NCI-H1105 (cell line): Measurements from ENCODE around the gene PDIA4.
"Not testable (repeated sequence)": the region's sequence is repeated elsewhere in the genome, so short reads cannot be mapped to it uniquely, and the experiment has no call there.

ENCODE experiments used
- DNase-seq: peaks from one replicate; lab custom pipeline; 2025; lab: John Stamatoyannopoulos, UW

Gene PDIA4

DNA sequence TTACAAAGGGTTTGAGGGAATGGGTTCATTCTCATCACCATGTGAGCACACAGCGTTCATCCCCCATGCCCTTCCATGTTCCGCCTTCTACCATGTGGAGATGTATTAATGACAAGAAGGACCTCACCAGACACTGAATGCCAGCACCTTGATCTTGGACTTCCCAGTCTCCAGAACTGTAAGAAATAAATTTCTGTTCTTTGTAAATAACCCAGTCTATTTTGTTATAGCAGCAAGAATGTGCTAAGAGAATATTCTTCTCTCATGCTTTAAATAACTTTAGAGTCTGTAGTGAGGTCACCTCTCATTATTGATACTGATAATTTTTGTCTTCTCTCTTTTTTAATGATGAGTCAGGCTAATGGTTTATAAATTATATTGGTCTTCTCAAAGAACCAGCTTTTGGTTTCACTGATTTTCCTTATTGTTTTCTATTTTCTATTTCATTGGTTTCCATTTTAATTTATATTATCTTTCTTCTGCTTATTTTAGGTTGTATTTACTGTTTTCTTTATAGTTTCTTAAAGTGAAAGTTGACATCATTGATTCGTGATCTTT is 3.1 kb upstream of the PDIA4 start:
- DNase-seq: no peak

DNA sequence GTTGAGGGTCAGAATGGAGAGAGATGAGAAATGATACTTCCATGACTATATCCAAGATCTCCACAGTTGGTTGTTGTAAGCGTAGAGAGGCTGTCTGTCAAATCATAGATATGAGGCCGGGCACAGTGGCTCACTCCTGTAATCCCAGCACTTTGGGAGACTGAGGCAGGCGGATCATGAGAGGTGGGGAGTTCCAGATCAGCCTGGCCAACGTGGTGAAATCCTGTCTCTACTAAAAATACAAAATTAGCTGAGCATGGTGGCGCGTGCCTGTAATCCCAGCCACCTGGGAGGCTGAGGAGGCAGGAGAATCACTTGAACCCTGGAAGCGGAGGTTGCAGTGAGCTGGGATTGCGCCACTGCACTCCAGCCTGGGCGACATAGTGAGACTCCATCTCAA is 2.1 kb upstream of the PDIA4 start:
- not testable (repeated sequence) for DNase-seq

DNA sequence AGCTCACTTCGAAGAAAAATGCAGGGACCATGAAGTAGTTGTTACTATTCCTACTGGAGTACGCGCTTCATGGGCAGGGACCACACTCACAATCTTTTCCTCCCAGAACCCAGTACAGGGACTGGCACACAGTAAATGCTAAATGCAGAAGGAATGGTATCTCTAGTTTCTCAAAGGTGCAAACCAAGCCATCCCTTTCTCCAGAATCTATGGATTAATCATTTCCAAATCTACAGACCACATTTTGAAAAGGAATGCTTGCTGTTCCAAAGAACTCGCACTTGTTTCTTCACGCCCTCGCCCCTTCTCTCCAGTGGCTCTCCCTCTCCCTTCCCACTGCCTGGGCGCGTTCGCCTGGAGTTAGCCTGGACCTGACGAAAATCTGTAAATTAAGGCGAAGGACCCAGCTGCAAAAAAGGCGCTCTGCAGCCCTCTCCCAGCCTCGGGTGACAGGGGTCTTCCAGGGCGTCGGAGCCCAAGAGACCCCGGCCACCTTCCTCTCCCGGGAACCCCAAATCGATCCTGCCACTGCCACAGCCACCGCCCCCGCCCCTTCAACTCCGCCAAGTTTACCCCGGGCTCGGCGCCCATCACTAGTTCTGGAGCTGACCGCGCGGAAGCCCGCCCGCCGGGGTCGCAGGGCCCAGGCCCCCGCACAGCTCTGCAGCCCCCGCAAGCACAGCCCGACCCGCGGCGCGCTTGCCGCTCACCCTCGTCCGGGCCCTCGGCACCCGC is 527 bp downstream of the PDIA4 start:
- DNase-seq: no peak

DNA sequence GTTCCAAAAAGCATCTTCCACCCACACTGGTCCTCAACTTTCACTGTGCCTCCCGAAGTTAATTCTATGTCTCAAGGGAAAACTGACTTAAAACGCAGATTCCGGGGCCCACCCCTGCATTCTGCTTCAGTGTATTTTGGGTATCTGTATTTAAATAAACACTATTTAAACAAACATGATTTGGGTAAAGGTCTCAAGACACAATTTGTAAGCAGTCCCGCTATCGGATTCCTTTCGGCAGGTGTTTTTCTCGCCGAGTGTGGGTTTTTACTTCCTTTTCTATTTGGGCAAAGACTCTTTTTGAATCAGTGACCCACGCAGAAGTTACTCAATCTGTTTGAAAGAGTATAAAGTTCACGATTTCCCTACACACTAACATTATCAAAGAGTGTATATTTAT is 1.2 kb downstream of the PDIA4 start:
- DNase-seq: no peak

DNA sequence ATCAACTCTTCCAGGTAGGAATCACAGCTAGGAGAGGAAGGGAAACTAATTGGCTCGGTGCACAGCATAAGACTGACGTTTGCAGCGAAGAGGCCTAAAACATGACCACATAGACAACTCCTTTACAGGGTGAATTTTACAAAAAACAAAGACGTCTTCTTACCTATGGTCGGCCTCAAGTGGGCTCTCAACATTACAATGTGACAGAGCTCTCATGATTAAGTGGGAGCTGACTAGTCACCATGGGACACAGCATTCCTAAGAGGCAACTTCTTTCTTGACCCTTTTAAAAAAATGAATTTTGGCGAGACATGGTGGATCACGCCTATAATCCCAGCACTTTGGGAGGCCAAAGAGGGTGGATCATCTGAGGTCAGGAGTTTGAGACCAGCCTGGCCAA is 4.6 kb downstream of the PDIA4 start:
- DNase-seq: no peak

DNA sequence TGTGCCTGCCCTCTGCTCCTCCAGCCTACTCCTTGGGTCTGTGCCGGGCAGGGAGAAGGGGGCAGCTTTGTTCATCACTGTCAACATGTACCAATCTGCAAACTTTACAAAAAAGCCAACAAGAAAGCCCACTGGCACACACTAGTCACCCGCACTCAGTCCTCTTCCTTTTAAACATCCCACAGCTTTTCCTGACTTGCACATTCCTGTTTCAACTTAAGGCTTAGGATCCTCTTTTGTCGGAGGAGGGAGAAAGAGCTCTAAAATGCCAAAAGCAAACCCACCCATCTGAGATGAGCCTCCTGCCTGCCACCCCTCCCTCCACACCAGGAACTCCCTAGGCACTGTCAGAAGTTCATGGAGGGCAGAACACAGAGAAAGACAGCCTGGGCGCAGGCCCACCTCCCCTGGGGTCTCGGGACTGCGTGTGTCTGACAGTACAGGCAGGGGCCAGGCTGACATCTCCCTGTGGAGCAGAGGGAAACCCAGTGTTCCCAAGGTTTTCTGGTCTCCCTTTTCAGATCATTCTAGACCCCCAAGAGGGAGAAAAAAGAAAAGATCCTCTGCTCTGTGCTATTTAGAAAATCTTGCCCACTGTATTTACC is 5.4 kb downstream of the PDIA4 start:
- no peak for DNase-seq

DNA sequence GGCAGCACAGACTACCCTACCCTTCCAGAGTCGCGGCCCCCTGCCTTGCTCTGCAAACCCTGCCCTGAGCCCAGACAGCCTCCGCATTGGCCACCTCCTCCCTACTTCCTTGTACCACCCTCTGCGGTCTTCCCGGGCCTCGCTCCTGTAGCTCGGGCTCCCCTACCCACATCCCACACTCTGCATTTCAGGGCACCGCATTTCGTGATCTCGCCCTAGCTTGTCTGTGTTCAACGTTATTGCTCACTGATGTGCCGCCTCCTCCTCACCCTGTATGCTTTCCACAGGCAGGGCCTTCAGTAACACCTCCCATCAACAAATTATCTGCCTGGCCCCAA is 6.6 kb downstream of the PDIA4 start:
- no peak for DNase-seq

DNA sequence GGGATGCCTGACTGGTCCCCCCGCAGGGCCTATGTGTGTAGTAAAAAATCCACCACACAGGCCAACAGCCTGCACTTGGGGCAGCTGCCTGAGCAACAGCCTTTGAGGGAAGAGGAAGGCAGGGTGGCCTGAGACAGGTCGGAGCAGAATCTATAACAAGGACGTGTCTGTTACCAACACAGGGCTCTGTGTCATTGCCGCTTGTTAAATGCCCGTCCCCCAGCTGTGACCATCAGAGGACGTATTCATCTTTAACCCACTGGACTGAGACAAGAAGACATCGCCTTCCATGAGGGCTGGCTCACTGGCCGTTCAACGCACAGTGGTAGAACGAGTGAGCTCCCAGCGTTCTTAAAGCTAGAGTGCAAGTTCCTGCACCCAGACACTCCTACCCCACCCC is 7.8 kb downstream of the PDIA4 start:
- no peak for DNase-seq

DNA sequence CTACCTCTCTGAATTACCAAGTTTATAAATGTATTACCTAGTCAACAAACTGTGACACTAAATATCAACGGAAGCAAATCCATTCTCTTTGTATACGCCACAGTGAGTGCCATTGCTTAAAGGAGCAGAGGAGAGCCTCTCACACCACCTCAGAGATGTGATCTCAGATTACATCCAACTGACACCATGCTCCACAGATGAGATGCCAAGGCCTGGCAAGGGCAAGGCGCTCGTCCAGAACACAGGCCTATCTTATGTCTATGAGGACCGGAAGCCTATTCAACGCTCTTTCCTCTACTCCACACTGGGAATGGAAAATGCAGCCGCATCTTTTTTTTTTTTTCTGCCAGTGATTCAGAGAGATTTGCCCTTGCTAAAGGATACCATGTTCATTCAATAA is 11.4 kb downstream of the PDIA4 start:
- DNase-seq: no peak

DNA sequence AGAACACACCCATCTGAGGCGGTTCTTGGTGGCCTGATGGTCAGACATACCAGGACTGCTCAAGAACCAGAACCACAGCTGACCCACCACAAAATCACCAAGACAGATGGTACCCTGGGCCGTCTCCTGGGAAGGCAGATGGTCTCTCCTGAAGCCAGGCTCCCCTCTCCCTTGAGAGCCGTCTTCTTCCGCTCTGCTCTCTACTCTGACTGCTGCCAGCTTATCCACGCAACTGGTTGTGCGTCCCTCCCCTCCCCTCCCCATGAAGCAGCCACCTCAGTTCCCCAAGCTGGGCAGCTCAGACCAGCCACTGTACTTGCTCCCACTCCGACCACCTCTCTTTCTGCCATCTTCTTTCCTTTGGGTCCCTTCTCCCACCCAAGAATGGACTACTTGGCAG is 14.0 kb downstream of the PDIA4 start:
- no peak for DNase-seq

DNA sequence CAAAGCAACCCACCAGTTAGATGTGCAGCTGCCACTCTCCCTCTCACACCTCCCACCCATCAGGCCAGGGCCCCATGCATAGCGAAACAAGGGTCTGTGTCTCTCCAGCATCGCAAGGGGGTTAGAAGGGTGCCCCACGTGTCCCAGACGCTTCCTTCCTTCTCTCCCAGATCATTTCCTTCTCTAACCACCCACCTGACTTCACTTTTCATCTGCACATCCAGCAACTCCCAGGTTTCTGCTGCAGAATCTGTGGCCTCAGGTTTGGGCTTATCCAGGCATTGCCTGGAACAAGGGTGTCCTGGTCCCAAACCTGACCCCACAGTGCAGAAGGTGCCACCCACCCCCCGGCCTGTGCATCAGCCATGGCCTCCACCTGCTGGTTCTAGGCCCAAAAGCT is 14.4 kb downstream of the PDIA4 start:
- DNase-seq: no peak

DNA sequence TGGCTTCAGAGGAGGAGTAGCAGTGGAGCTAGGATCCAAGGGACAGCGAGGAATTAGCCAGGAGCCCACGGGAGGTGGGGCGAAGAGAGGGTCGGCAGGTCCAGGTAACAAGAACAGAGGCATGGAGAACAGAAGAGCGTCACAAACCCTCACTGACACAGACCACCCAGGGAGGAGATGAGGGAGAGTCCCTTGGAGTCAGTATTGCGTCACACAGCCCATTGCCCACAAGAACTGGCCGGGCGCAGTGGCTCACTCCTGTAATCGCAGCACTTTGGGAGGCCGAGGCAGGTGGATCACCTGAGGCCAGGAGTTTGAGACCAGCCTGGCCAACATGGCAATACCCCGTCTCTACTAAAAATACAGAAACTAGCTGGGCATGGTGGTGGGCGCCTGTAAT is 15.6 kb downstream of the PDIA4 start:
- DNase-seq: not testable (repeated sequence)

DNA sequence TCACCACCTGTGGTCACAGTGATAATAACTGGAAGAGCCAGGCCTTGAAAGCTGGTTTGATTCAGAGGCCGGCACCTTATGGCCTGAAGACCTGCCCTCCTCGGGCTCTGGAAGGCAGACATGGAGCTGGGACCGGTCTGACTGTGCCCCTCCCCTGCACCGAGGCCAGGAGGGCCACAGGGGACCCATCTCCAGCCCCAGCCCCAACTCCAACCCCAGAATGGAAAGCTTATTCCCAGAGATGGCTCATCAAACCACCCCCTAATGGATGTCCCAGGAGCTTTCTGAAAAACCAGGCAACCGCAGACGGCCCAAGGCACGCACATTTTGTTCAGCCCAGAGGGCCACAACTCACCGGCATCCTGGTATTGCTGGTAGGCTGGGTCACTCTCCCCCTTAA is 16.8 kb downstream of the PDIA4 start:
- no peak for DNase-seq

DNA sequence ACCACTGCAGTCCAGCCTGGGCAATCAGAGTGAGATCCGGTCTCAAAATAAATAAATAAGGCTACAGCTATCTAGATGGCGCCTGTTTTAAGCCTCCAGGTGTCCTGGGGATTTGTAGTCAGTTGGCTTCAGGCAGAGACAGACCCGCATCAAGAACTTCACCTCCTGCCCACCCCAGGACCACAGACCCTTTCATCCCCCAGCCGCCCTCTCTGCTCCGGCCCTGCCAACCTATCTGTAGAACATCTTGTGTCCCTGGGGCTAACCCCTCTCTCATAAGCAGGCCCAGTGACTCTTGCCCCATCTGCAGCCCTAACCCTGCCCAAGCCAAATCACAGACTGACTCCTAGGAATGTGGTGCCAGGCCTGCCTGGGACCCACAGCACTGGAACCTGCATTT is 17.9 kb downstream of the PDIA4 start:
- no peak for DNase-seq

DNA sequence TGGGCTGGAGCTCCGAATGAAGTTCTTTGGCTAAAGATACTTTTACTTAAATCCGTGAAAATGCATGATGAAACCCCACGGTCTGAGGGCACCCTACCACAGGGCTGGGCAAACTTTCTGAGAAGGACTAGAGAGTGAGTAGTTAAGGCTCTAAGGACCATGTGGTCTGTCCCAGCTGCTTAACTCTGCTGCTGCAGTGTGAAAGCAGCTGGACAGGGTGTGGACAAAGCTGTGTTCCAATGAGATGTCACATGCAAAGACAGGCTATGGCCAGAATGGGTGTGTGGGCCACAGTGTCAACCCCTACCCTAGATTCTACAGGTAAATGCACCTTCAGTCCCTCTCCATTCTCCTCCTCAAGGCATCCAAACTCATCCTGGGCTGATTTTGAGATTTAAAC is 18.8 kb downstream of the PDIA4 start:
- no peak for DNase-seq

DNA sequence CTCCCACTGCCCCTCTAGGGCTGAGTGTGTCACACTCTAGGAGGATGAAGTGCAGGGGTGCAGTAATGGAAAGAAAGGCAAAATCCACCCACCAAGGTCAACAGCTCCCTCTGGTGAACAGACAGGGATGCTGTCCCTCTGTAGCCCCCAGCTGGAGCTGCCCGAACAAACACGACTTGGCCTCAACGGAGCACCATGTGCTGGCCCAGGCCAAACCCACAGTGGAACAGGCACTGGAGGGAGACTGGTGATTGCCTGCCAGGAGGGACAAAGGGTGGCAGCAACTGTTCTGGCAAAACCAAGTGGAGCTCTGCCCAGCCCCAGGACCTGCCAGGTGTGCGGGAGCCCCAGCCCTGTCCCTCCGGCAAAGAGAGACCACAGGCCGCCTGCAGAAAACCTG is 20.7 kb downstream of the PDIA4 start:
- DNase-seq: no peak

DNA sequence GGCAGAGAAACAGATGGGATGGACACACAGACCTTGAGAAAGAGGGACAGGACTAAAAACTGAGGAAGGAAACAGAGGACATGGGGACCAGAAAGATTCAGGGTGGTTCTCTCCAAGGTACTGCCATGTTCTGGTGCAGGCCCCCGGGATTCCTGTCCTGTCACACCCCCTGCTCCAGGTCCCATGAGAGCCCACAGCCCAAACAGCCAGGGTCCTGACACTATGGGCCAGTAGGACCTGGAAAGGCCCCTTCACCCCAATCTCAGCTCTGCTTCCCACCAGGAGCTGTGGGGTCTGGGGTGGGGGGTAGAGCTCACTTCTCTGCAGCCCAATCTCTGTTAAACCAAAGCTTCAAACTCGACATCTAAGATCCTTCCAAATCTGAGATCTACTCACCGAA is 21.2 kb downstream of the PDIA4 start:
- DNase-seq: no peak

DNA sequence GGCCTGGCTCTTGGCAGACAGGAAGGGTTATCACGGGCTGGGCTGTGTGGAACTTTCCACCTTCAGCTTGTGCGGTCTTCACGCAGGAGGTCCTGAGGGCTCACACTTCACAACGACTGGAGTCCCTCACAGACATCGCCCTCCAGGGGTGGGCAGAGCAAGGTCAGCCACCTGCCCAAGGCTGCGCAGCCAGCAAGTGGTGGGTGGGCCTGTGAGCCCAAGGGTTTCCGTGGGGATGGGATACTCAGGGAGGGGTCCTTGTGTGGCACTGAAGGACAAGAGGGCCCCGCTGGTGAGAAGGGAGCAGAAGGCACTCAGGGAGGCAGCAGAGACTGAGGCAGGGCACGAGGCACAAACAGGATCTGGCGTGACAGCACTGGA is 22.0 kb downstream of the PDIA4 start:
- DNase-seq: no peak

DNA sequence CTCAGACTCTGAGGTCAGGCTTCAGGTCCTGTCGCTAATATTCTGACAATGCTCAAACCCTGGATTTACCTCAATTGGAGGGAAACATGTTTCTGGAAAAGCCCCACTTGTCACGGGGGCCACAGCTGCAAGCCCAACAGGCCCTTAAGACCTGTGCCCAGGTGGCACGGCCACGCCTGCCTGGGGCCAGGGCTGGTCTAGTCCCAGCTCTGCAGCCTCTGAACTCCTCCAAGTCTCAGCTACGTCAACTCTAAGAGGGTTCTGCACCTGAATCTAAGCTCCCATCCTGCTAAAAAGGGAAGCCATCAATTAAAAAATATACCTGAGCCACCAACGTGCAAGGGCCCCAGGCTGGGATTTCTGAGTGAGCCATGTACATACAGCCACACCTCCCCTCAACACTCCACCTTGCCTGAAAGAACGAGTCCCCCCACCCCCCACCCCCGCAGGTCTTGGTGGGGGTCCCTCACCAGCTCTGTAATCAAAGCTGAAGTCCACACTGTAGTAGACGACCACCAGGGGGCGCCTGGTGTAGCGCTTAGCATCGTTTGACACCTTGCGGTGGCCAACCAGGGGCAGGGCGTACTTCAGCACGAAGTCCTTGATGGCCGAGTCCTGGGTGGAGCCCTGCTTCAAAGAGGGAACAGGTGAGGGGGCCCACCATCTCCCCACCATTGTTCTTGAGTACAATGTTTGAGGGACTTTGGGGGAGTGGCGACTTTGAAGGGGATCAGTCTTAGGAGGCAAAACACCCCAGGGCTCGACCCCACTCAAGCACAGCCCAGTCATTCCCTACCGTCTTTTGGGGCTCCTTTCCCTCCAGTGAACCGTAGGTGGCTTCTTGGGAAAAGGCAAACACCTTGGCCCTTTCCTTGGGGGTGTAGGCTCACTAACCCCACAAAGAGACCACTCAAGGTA is 22.6 kb downstream of the PDIA4 start:
- DNase-seq: peak; percentile 51

DNA sequence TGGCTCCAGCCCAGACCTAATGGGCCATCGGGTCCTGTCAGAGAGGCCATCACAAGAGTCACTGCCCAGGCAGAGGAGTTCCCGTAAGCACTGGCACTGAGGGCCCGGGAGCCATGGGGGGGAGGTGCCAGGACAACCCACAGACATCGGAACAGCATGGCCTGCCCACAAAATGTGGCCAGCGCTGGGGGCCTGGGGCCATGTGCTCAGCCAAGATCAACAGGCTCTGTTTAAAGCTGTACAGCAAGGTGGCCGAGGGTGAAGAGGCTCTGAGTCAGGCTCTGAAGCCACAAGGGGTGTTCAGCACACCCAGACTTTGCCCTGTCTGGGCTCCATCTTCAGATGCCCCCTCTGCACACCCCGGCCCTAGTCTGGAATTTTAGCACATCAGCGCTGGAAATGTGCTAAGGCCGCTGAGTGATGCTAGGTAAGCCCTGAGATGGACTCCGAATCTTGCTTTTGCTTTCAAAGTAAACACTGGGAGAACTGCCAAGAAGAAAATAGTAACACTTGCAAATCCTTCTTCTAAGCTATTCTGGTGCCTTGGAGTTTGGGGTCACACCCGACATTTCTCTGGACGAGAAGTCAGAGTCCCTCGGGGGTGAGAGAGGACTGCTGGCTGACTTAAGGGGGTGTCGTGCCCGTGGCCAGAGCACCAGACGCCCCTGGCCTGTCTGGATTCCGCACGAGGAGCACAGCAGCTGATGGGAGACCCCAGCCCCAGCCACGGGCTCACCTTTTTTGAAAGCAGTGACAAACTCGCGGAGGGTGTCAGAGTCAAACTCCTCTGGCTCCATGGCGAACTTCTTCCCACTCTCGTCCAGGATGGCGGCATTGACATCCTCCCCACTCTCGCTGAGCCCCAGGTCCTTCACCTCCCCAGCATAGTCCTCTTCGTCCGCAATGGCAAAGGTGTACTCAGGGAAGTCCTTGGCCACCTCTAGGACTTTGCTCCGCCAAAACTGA is 23.6 kb downstream of the PDIA4 start:
- DNase-seq: no peak

DNA sequence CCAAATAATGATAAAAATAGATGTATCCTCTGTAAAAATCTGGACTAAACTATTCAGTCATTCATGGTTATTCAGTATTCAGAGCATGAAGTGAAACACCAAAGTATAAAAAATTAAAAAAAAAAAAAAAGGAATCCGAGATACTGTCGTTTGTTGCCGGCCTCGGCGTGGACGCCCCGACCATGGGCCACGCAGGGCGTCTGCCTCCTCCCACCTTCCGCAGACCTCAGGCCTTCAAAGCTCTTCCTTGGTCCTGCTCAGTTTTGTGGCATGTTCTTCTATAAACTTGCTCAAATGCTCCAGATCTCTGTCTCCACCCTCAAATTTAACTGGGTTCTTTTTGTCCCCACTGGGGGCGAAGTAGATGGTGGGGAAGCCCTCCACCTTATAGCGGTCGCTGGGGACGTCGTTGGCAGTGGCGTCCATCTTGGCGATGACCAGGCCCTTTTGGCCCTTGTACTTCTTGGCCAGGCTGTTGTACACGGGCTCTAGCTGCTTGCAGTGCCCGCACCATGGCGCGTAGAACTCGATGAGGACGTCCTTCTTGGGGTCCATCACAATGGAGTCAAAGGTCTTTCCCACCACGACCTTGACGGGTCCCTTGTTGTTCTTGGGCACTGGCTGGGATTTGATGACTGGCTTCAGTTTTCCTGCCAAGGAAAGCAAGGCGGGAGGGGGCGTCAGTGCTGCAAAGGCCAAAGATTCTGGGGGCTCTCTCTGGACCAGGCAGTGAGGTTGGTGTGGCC is 24.6 kb downstream of the PDIA4 start:
- DNase-seq: no peak
